SU-DHL-6 (cell line): ENCODE measurements around the gene ATP5F1D.

Source experiments
- H2AFZ ChIP-seq: fragments of 200-600 bp; sonication (generic); 2 replicates; pipeline ENCODE4 v1.6.1; 2014; ENCODE audit warnings: low read depth, mild to moderate bottlenecking, moderate library complexity, mixed read lengths, antibody characterized with exemption, low read length; ENCODE audit not compliant: severe bottlenecking
- H3F3A ChIP-seq: fragments of 200-600 bp; shearing (Covaris generic); 2 replicates; pipeline ENCODE4 v1.6.0; 2016; ENCODE audit warnings: antibody characterized with exemption, mild to moderate bottlenecking; ENCODE audit not compliant: insufficient read depth
- H3K27ac ChIP-seq: fragments of 200-600 bp; sonication (generic); 2 replicates; pipeline ENCODE4 v1.5.1; 2016; ENCODE audit warnings: low read depth, mild to moderate bottlenecking, low read length, moderate library complexity, mixed read lengths
- H3K27me3 ChIP-seq: fragments of 200-600 bp; sonication (generic), shearing (Covaris generic); 2 replicates; pipeline ENCODE4 v1.6.0; 2014; ENCODE audit warnings: mild to moderate bottlenecking, low read length
- H3K36me3 ChIP-seq: fragments of 200-600 bp; sonication (generic); 2 replicates; pipeline ENCODE4 v1.6.1; 2014; ENCODE audit warnings: mild to moderate bottlenecking, low read length, mixed read lengths
- H3K4me2 ChIP-seq: fragments of 300-600, 200-600 bp; shearing (Covaris generic), sonication (generic); 2 replicates; pipeline ENCODE4 v1.6.0; 2014; ENCODE audit warnings: low read length, low read depth, mild to moderate bottlenecking; ENCODE audit not compliant: poor library complexity, severe bottlenecking
- H3K4me3 ChIP-seq: fragments of 200-600 bp; sonication (generic); 2 replicates; pipeline ENCODE4 v1.5.1; 2014; ENCODE audit warnings: antibody characterized with exemption, low read length, mild to moderate bottlenecking, mixed read lengths; ENCODE audit not compliant: insufficient read depth, poor library complexity, severe bottlenecking
- H3K79me2 ChIP-seq: fragments of 200-600 bp; sonication (generic); 2 replicates; pipeline ENCODE4 v1.6.1; 2014; ENCODE audit warnings: mild to moderate bottlenecking, low read length, moderate library complexity; ENCODE audit not compliant: insufficient read depth
- H3K9ac ChIP-seq: fragments of 200-600 bp; sonication (generic); 2 replicates; pipeline ENCODE4 v1.7.0; 2014; ENCODE audit warnings: mild to moderate bottlenecking, low read length
- H3K9me2 ChIP-seq: fragments of 200-600 bp; sonication (generic); replicated peaks from 2 replicates; pipeline ENCODE4 v1.6.1; 2014; ENCODE audit warnings: low read length; ENCODE audit not compliant: insufficient read depth
- H3K9me3 ChIP-seq: fragments of 200-600 bp; sonication (generic); 2 replicates; pipeline ENCODE4 v1.6.1; 2014; ENCODE audit warnings: low read length, mixed read lengths; ENCODE audit not compliant: insufficient read depth
- H4K20me1 ChIP-seq: fragments of 200-600 bp; sonication (generic); 2 replicates; pipeline ENCODE4 v1.6.1; 2014; ENCODE audit warnings: low read depth, mild to moderate bottlenecking, antibody characterized with exemption, low read length, moderate library complexity, mixed read lengths
- EZH2phosphoT487 ChIP-seq: fragments of 200-600 bp; sonication (generic), shearing (Covaris generic); conservative IDR thresholded peaks from 2 replicates; pipeline ENCODE4 v1.6.1; 2018; ENCODE audit warnings: mild to moderate bottlenecking, antibody characterized with exemption, low read length, moderate library complexity, mixed read lengths
- TF ChIP-seq, protein P1 (sequence below): fragments of 200-600 bp; sonication (generic); IDR thresholded peaks from one replicate; pipeline ENCODE4 v1.5.1; 2017; ENCODE audit warnings: antibody characterized with exemption, mild to moderate bottlenecking, low read length, moderate library complexity; ENCODE audit not compliant: insufficient read depth, poor library complexity, severe bottlenecking

ATP5F1D gene

DNA sequence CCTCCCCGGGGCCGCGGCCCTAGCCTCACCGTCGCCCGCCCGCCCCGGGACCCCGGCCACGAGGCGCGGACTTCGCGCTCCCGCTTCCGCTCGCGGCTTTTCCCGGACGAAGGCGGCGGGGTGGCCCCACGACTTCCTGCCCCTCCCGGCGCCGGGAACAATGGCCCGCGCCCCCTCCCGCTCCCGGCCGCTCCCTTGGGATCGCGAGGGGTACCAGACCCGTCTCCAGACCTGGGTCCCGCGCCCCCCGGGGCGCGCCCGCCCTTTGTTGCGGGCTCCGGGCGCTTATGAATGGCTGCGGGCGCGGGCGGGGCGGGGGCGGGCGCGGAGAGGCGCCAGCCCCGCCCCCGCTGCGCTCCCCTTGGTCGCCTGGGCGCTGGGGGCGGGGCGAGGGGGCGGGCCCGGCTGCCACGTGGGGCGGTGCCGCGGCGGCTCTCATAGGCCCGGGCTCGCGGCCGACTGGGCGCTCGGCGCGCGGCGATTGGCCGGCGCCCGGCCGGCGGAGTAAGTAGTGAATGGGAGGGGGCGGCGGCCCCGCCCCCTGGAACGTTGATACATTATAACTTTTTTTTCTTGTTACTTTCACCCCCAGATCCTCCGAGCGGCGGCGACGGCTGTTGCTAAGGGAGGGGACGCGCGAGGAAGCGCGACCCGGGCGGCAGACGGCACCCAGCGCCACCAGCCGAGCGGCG, 7.9 kb downstream of the ATP5F1D start:
- Histone ChIP-seq H3K36me3 (no peaks in the 10 kb centered on the region), H3K79me2 (peaks cover 27% of the 10 kb centered on the region), H3K4me3 (peak overlapping the region; percentile 99), H3K27ac (peak overlapping the region; percentile 92), H3F3A (peaks cover 20% of the 10 kb centered on the region; the same call in 1 of the 2 replicates), H3K9ac (peak overlapping the region; percentile 98), H3K27me3 (no peaks in the 10 kb centered on the region), H3K9me2 (no peaks in the 10 kb centered on the region), H4K20me1 (no peaks in the 10 kb centered on the region), H3K9me3 (no peaks in the 10 kb centered on the region), H2AFZ (no peak overlapping the region), H3K4me2 (peak overlapping the region; percentile 85)
- TF ChIP-seq, protein P1, sequence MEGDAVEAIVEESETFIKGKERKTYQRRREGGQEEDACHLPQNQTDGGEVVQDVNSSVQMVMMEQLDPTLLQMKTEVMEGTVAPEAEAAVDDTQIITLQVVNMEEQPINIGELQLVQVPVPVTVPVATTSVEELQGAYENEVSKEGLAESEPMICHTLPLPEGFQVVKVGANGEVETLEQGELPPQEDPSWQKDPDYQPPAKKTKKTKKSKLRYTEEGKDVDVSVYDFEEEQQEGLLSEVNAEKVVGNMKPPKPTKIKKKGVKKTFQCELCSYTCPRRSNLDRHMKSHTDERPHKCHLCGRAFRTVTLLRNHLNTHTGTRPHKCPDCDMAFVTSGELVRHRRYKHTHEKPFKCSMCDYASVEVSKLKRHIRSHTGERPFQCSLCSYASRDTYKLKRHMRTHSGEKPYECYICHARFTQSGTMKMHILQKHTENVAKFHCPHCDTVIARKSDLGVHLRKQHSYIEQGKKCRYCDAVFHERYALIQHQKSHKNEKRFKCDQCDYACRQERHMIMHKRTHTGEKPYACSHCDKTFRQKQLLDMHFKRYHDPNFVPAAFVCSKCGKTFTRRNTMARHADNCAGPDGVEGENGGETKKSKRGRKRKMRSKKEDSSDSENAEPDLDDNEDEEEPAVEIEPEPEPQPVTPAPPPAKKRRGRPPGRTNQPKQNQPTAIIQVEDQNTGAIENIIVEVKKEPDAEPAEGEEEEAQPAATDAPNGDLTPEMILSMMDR: no peak
- TF ChIP-seq EZH2phosphoT487: no peak

DNA sequence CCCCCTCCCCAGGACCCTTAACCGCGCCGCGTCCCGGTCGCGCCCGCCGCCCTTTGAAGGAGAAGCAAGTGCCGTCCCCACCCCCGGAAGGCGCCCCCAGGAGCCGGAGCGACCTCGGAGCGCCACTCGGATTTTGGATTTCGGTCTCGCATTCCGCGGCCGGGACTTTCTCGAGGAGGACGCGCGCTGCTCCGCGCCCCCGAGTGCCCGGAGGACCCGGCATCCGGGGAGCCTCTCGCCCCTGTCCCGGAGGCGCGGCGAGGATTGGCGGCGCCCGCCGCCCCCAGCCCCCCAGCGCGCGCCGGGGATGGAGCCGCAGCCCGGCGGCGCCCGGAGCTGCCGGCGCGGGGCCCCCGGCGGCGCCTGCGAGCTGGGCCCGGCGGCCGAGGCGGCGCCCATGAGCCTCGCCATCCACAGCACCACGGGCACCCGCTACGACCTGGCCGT, 8.5 kb downstream of the ATP5F1D start:
- H3K4me2 ChIP-seq: peak overlapping the region; percentile 85
- H3K9me2 ChIP-seq: no peaks in the 10 kb centered on the region
- H3K36me3 ChIP-seq: no peaks in the 10 kb centered on the region
- no peak overlapping the region for H2AFZ ChIP-seq
- TF ChIP-seq, protein P1: no peak
- TF ChIP-seq EZH2phosphoT487: no peak
- peak overlapping the region; percentile 99 for H3K4me3 ChIP-seq
- H3K9ac ChIP-seq: peak overlapping the region; percentile 98
- H3K79me2 ChIP-seq: peaks cover 27% of the 10 kb centered on the region
- H3F3A ChIP-seq: peaks cover 20% of the 10 kb centered on the region; the same call in 1 of the 2 replicates
- no peaks in the 10 kb centered on the region for H3K27me3 ChIP-seq
- no peaks in the 10 kb centered on the region for H4K20me1 ChIP-seq
- no peaks in the 10 kb centered on the region for H3K9me3 ChIP-seq
- H3K27ac ChIP-seq: peak overlapping the region; percentile 92

DNA sequence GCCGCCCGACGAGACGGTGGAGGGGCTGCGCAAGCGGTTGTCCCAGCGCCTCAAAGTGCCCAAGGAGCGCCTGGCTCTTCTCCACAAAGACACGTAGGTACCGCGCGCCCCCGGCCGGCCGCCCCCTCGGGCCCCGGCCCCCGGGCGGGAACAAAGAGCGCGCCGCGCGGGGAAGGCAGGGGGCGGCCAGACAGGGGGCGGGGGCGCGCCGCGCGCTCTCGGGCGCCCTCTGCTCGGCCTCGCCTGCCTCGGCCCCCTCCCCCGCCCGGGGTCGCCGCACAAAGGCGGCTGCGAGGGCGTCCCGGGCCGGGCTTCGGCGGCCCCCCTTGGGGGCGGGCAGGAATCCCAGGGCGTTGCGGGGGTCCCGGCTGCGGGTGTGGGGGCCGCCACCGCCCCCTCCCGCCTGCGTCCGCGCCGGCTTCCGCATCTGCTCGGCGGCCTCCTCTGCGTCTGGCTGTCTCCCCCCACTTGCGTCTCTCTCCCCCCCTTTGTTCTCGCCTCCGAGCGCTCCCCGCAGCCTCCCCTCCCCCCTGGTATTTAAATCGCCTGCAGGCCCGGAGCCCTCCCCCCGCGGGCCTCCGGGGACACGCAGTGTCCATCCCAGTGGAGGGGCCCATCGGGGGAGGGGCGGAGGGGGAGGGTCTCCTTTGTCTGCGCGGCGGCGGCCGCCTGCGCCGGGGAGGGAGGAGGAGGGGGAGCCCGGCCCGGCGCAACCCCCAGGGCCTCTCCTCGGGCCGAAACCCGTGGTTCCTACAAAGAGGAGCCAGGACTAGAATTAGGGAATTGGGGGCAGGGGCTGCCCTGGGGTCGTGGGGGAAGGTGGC, 9.1 kb downstream of the ATP5F1D start:
- Histone ChIP-seq H3K4me2 (peak overlapping the region; percentile 85), H3K9ac (peak overlapping the region; percentile 98), H3K27me3 (no peaks in the 10 kb centered on the region), H4K20me1 (no peaks in the 10 kb centered on the region), H2AFZ (no peak overlapping the region), H3F3A (peaks cover 20% of the 10 kb centered on the region; the same call in 1 of the 2 replicates), H3K36me3 (no peaks in the 10 kb centered on the region), H3K27ac (peak overlapping the region; percentile 92), H3K9me2 (no peaks in the 10 kb centered on the region), H3K79me2 (peaks cover 27% of the 10 kb centered on the region), H3K9me3 (no peaks in the 10 kb centered on the region), H3K4me3 (peak overlapping the region; percentile 99)
- TF ChIP-seq, protein P1: no peak
- TF ChIP-seq EZH2phosphoT487: no peak
